ENCODE results near the gene DAGLA. TPM values are rescaled to one million over a fixed set of nuclear protein-coding genes. Genes with fewer than 3 reads are reported as not detected.
A peak's percentile ranks its signal among the peaks of the same experiment; 100 is the strongest.

Gene DAGLA
- total RNA-seq, 2 experiments from 2014 or later, result 0.52 to 0.73 TPM

DNA sequence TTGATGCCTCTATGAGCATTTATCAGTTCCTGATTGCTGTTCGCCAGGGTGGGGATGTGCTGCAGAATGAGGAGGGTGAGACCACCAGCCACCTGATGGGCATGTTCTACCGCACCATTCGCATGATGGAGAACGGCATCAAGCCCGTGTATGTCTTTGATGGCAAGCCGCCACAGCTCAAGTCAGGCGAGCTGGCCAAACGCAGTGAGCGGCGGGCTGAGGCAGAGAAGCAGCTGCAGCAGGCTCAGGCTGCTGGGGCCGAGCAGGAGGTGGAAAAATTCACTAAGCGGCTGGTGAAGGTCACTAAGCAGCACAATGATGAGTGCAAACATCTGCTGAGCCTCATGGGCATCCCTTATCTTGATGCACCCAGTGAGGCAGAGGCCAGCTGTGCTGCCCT lies 115.3 kb downstream of the DAGLA start:
- TF ChIP-seq, protein P1, sequence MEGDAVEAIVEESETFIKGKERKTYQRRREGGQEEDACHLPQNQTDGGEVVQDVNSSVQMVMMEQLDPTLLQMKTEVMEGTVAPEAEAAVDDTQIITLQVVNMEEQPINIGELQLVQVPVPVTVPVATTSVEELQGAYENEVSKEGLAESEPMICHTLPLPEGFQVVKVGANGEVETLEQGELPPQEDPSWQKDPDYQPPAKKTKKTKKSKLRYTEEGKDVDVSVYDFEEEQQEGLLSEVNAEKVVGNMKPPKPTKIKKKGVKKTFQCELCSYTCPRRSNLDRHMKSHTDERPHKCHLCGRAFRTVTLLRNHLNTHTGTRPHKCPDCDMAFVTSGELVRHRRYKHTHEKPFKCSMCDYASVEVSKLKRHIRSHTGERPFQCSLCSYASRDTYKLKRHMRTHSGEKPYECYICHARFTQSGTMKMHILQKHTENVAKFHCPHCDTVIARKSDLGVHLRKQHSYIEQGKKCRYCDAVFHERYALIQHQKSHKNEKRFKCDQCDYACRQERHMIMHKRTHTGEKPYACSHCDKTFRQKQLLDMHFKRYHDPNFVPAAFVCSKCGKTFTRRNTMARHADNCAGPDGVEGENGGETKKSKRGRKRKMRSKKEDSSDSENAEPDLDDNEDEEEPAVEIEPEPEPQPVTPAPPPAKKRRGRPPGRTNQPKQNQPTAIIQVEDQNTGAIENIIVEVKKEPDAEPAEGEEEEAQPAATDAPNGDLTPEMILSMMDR (IDR thresholded peaks at IDR 0.05), result no peak
- CTCF ChIA-PET, result no interaction called here
- H3K27ac ChIP-seq (ENCODE audit: low read depth in 1 of 2, low read length in 2 of 2), result no peak overlapping the region

DNA sequence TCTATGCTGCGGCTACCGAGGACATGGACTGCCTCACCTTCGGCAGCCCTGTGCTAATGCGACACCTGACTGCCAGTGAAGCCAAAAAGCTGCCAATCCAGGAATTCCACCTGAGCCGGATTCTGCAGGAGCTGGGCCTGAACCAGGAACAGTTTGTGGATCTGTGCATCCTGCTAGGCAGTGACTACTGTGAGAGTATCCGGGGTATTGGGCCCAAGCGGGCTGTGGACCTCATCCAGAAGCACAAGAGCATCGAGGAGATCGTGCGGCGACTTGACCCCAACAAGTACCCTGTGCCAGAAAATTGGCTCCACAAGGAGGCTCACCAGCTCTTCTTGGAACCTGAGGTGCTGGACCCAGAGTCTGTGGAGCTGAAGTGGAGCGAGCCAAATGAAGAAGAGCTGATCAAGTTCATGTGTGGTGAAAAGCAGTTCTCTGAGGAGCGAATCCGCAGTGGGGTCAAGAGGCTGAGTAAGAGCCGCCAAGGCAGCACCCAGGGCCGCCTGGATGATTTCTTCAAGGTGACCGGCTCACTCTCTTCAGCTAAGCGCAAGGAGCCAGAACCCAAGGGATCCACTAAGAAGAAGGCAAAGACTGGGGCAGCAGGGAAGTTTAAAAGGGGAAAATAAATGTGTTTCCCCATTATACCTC lies 115.8 kb downstream of the DAGLA start:
- peaks cover 30% of the 10 kb centered on the region for H3K4me1 Mint-ChIP-seq (ENCODE audit: low read depth)
- no peak overlapping the region for H3K4me3 Mint-ChIP-seq
- ATAC-seq (ENCODE audit: poor library complexity) (no peak), DNase-seq (no peak)
- POLR2A ChIA-PET, result interaction anchor here (1.3 to 1.8 kb wide), 3 partner anchors 21 to 312 kb away, joined by 3 to 6 read pairs (median 4); partner anchors contain the start of gene FADS1
- Histone ChIP-seq H3K4me1 (ENCODE audit: insufficient read depth, low read length) (peaks cover 25% of the 10 kb centered on the region), H3K27me3 (ENCODE audit: control insufficient read depth in 1 of 2, insufficient read depth in 2 of 2, low read length in 2 of 2) (no peaks in the 10 kb centered on the region), H3K4me3 (ENCODE audit: low read length) (no peak overlapping the region), H3K27ac (ENCODE audit: low read depth in 1 of 2, low read length in 2 of 2) (no peak overlapping the region), H3K9me3 (ENCODE audit: control insufficient read depth in 1 of 2, insufficient read depth in 1 of 2, low read length in 2 of 2) (no peaks in the 10 kb centered on the region), H3K36me3 (ENCODE audit: insufficient read depth, low read length) (peaks cover 14% of the 10 kb centered on the region)
- H3K27ac Mint-ChIP-seq, result no peak overlapping the region
- CTCF ChIA-PET, result interaction anchor here (1.0 to 3.7 kb wide), 5 partner anchors 20 to 286 kb away, joined by 3 to 50 read pairs (median 29); partner anchors contain the start of gene FADS1
- H3K36me3 Mint-ChIP-seq (ENCODE audit: low read depth), result peaks cover 20% of the 10 kb centered on the region
- TF ChIP-seq, protein P1 (IDR thresholded peaks at IDR 0.05), result no peak
- intact Hi-C loops (cut with DNase I, micrococcal nuclease), result loop anchor here (2.0 to 10.0 kb wide), 6 partner anchors 101 to 869 kb away; partner anchors contain the start of genes C11orf98 (in 1 of the 2), CSKMT (in 1 of the 2) and FTH1 (in 1 of the 2)
- H3K9me3 Mint-ChIP-seq, result no peaks in the 10 kb centered on the region
- H3K27me3 Mint-ChIP-seq, result no peaks in the 10 kb centered on the region

More for the DNA sequence above, 115.3 kb downstream of the DAGLA start:
- Mint-ChIP-seq H3K27ac (peak overlapping the region; percentile 47), H3K36me3 (ENCODE audit: low read depth) (peaks cover 23% of the 10 kb centered on the region), H3K4me1 (ENCODE audit: low read depth) (peaks cover 32% of the 10 kb centered on the region), H3K4me3 (peak overlapping the region; percentile 42), H3K9me3 (no peaks in the 10 kb centered on the region), H3K27me3 (no peaks in the 10 kb centered on the region)
- H3K36me3 ChIP-seq (ENCODE audit: insufficient read depth, low read length), result peaks cover 14% of the 10 kb centered on the region
- POLR2A ChIA-PET, result interaction anchor here (1.3 kb wide), 1 partner anchor 313 kb away, joined by 4 read pairs; no protein-coding TSS in a partner anchor
- H3K4me1 ChIP-seq (ENCODE audit: insufficient read depth, low read length), result peaks cover 26% of the 10 kb centered on the region
- intact Hi-C loops (cut with DNase I, micrococcal nuclease), result loop anchor here (5.0 to 10.0 kb wide), 5 partner anchors 102 to 869 kb away; partner anchors contain the start of genes C11orf98 (in 1 of the 2), CSKMT (in 1 of the 2) and FTH1 (in 1 of the 2)
- ATAC-seq (ENCODE audit: poor library complexity), result no peak
- no peaks in the 10 kb centered on the region for H3K9me3 ChIP-seq (ENCODE audit: control insufficient read depth in 1 of 2, insufficient read depth in 1 of 2, low read length in 2 of 2)
- H3K27me3 ChIP-seq (ENCODE audit: control insufficient read depth in 1 of 2, insufficient read depth in 2 of 2, low read length in 2 of 2), result no peaks in the 10 kb centered on the region
- no peak overlapping the region for H3K4me3 ChIP-seq (ENCODE audit: low read length)
- no peak for DNase-seq

Other genes with a start within 250 kb of the DAGLA start
- gene LRRC10B, start 171.6 kb upstream of the DAGLA start, total RNA-seq, result not detected
- gene SYT7, start 99.3 kb upstream of the DAGLA start, total RNA-seq, result not detected
- under 1 TPM; 0.31 to 0.49 TPM for gene MYRF, start 72.2 kb downstream of the DAGLA start, total RNA-seq
- 10 to 100 TPM; 55.2 to 56.0 TPM for gene TMEM258, start 112.2 kb downstream of the DAGLA start, total RNA-seq
- 1 to 10 TPM; 7.5 to 9.1 TPM for gene FEN1, start 112.5 kb downstream of the DAGLA start, total RNA-seq
- gene FADS1, start 136.6 kb downstream of the DAGLA start, total RNA-seq, result under 1 TPM; 0.56 to 0.77 TPM
- under 1 TPM; 0.08 to 0.33 TPM for gene FADS2, start 147.9 kb downstream of the DAGLA start, total RNA-seq
- 1 to 10 TPM; 6.9 TPM for gene FADS3, start 211.2 kb downstream of the DAGLA start, total RNA-seq
- not detected for gene RAB3IL1, start 237.2 kb downstream of the DAGLA start, total RNA-seq

All from CD4-positive, alpha-beta T cell (primary cell).